GM23338 (cell line): Measurements from ENCODE around the gene PGLYRP4. TPM values are rescaled to one million over a fixed set of nuclear protein-coding genes. Genes with fewer than 3 reads are reported as not detected.

Experiments used
- ATAC-seq: fragments of 200-7000 bp; cut with Tn5 transposase; 3 replicates; pipeline ENCODE4 v1.9.1; 2020
- DNase-seq: peaks from one replicate; pipeline ENCODE4 v3.0.0-alpha.2; 2015; ENCODE audit warnings: low spot score
- H2AFZ ChIP-seq: fragments of 200-600 bp; sonication (generic); 2 replicates; pipeline ENCODE4 v1.8.0; 2016; ENCODE audit warnings: antibody characterized with exemption, mild to moderate bottlenecking, moderate library complexity
- H3F3A ChIP-seq: fragments of 200-600 bp; sonication (generic); replicated peaks from 2 replicates; pipeline ENCODE4 v1.8.0; 2017; ENCODE audit warnings: antibody characterized with exemption, mixed run types, low read depth
- H3K27ac ChIP-seq: fragments of 200-600 bp; sonication (generic); 2 replicates; pipeline ENCODE4 v1.6.1; 2016; ENCODE audit warnings: low read depth
- H3K27me3 ChIP-seq: fragments of 200-600 bp; sonication (generic); 2 replicates; pipeline ENCODE4 v1.8.0; 2016; ENCODE audit warnings: mild to moderate bottlenecking, mixed run types, moderate library complexity; ENCODE audit not compliant: insufficient read depth
- H3K36me3 ChIP-seq: fragments of 200-600 bp; sonication (generic); 2 replicates; pipeline ENCODE4 v1.8.0; 2016; ENCODE audit warnings: mild to moderate bottlenecking; ENCODE audit not compliant: insufficient read depth
- H3K4me1 ChIP-seq: fragments of 200-600 bp; sonication (generic); 2 replicates; pipeline ENCODE4 v1.8.0; 2016; ENCODE audit warnings: mild to moderate bottlenecking, moderate library complexity; ENCODE audit not compliant: insufficient read depth
- H3K4me2 ChIP-seq: fragments of 200-600 bp; sonication (generic); 2 replicates; pipeline ENCODE4 v1.7.1; 2017; ENCODE audit warnings: mixed run types
- H3K4me3 ChIP-seq: fragments of 200-600 bp; sonication (generic); 2 replicates; pipeline ENCODE4 v1.6.1; 2016; ENCODE audit warnings: mixed run types
- H3K79me2 ChIP-seq: fragments of 200-600 bp; sonication (generic); replicated peaks from 2 replicates; pipeline ENCODE4 v1.8.0; 2017; ENCODE audit warnings: mild to moderate bottlenecking; ENCODE audit not compliant: insufficient read depth
- H3K9me2 ChIP-seq: fragments of 200-600 bp; sonication (generic); 2 replicates; pipeline ENCODE4 v1.8.0; 2017; ENCODE audit not compliant: insufficient read depth
- H4K20me1 ChIP-seq: fragments of 200-600 bp; sonication (generic); replicated peaks from 2 replicates; pipeline ENCODE4 v1.8.0; 2017; ENCODE audit warnings: mild to moderate bottlenecking; ENCODE audit not compliant: insufficient read depth
- H3K27ac Mint-ChIP-seq: 2 replicates; pipeline ENCODE4 v1.8.0; 2020; ENCODE audit warnings: inconsistent platforms, mild to moderate bottlenecking, moderate library complexity, mixed read lengths
- H3K27me3 Mint-ChIP-seq: 3 replicates; pipeline ENCODE4 v1.8.0; 2022; ENCODE audit warnings: low read depth, mild to moderate bottlenecking, moderate library complexity, mixed read lengths, inconsistent platforms; ENCODE audit not compliant: insufficient read depth, poor library complexity
- H3K36me3 Mint-ChIP-seq: 3 replicates; pipeline ENCODE4 v1.8.0; 2021; ENCODE audit warnings: low read depth, mild to moderate bottlenecking, inconsistent platforms, moderate library complexity, mixed read lengths
- H3K4me1 Mint-ChIP-seq: 3 replicates; pipeline ENCODE4 v1.8.0; 2020; ENCODE audit warnings: mild to moderate bottlenecking, inconsistent platforms, mixed read lengths
- H3K4me3 Mint-ChIP-seq: 3 replicates; pipeline ENCODE4 v1.8.0; 2021; ENCODE audit warnings: moderate library complexity, mild to moderate bottlenecking, inconsistent platforms, mixed read lengths
- H3K9me3 Mint-ChIP-seq: 3 replicates; pipeline ENCODE4 v1.8.0; 2020; ENCODE audit warnings: moderate library complexity, mild to moderate bottlenecking, inconsistent platforms, mixed read lengths
- CREB1 ChIP-seq: fragments of 250-450 bp; sonication (Bioruptor Pico); IDR thresholded peaks from 2 replicates; pipeline ENCODE4 v1.5.0; 2020; ENCODE audit warnings: low read depth, mild to moderate bottlenecking, moderate library complexity
- JUNB ChIP-seq: IDR thresholded peaks from one replicate; pipeline ENCODE4 v1.6.1; 2016; ENCODE audit warnings: antibody characterized with exemption; ENCODE audit not compliant: unreplicated experiment
- NANOG ChIP-seq: IDR thresholded peaks from 2 replicates; pipeline ENCODE4 v1.6.1; 2016; ENCODE audit warnings: antibody characterized with exemption, borderline replicate concordance
- POLR2AphosphoS5 ChIP-seq: IDR thresholded peaks from 2 replicates; pipeline ENCODE4 v1.6.1; 2016; ENCODE audit warnings: antibody characterized with exemption, low read depth
- REST ChIP-seq: IDR thresholded peaks from one replicate; pipeline ENCODE4 v1.6.1; 2018; ENCODE audit warnings: antibody characterized with exemption; ENCODE audit not compliant: unreplicated experiment
- STAT1 ChIP-seq: IDR thresholded peaks from one replicate; pipeline ENCODE4 v1.6.1; 2016; ENCODE audit warnings: antibody characterized with exemption; ENCODE audit not compliant: unreplicated experiment
- ZNF114 ChIP-seq: fragments of 250-450 bp; sonication (Bioruptor Pico); IDR thresholded peaks from 2 replicates; pipeline ENCODE4 v1.5.0; 2020; ENCODE audit warnings: mild to moderate bottlenecking, moderate library complexity
- ZNF331 ChIP-seq: fragments of 250-450 bp; sonication (Bioruptor Pico); IDR thresholded peaks from 2 replicates; pipeline ENCODE4 v1.5.0; 2020; ENCODE audit warnings: low read depth, mild to moderate bottlenecking, moderate library complexity
- polyA plus RNA-seq: library from polyadenylated mRNA; unstranded; fragments of >200 nt; fragmentation: Nextera tagmentation; extraction: Ambion mirVana; gene quantifications from 2 replicates; pipeline ENCODE4 v1.2.1, GENCODE V29; 2016
- total RNA-seq: library from RNA; depleted of rRNA; stranded (reverse); fragments of >200 nt; shearing (Covaris generic); gene quantifications from 2 replicates; pipeline ENCODE4 v1.2.3, GENCODE V29; 2014
- TF ChIP-seq, protein P1 (sequence below), 2 experiments: fragments of 200-600 bp in 1 of 2; sonication (generic) in 1 of 2; conservative IDR thresholded peaks; 2 replicates each; pipeline versions ENCODE4 v1.5.1 to v1.6.1; 2016 to 2017; ENCODE audit warnings: antibody characterized with exemption in 2 of 2, low read depth in 2 of 2, mild to moderate bottlenecking in 2 of 2, moderate library complexity in 1 of 2
- TF ChIP-seq, protein P2 (sequence below): IDR thresholded peaks from 2 replicates; pipeline ENCODE4 v1.6.1; 2016; ENCODE audit warnings: antibody characterized with exemption
- TF ChIP-seq, protein P3 (sequence below): fragments of 250-450 bp; sonication (Bioruptor Pico); IDR thresholded peaks from 2 replicates; pipeline ENCODE4 v1.5.0; 2020; ENCODE audit warnings: mild to moderate bottlenecking, moderate library complexity

Gene PGLYRP4
- total and polyA plus RNA-seq, 2 experiments from 2014 or later, result not detected

GRCh38 chr1:153371231-153371630, 22.6 kb upstream of the PGLYRP4 start:
- H4K20me1 ChIP-seq, result no peaks in the 10 kb centered on the region

More at GRCh38 chr1:153371231-153371630, 22.6 kb upstream of the PGLYRP4 start:
- H3K4me1 Mint-ChIP-seq, result no peaks in the 10 kb centered on the region
- DNase-seq (no peak), ATAC-seq (no peak)
- Histone ChIP-seq H3K36me3 (no peaks in the 10 kb centered on the region), H3F3A (no peaks in the 10 kb centered on the region), H3K27ac (no peak overlapping the region), H3K4me1 (no peaks in the 10 kb centered on the region), H3K79me2 (no peaks in the 10 kb centered on the region), H2AFZ (no peak overlapping the region), H3K4me3 (no peak overlapping the region), H3K4me2 (no peak overlapping the region), H3K9me2 (peaks cover 10% of the 10 kb centered on the region; the same call in 1 of the 2 replicates), H3K27me3 (no peaks in the 10 kb centered on the region)
- H3K4me3 Mint-ChIP-seq, result no peak overlapping the region
- H3K27ac Mint-ChIP-seq, result no peak overlapping the region
- H3K36me3 Mint-ChIP-seq, result no peaks in the 10 kb centered on the region
- TF ChIP-seq REST (no peak), STAT1 (no peak), CREB1 (no peak), JUNB (no peak), ZNF331 (CRISPR knock-in tag) (no peak), ZNF114 (no peak), POLR2AphosphoS5 (no peak), NANOG (no peak)
- TF ChIP-seq, protein P1, sequence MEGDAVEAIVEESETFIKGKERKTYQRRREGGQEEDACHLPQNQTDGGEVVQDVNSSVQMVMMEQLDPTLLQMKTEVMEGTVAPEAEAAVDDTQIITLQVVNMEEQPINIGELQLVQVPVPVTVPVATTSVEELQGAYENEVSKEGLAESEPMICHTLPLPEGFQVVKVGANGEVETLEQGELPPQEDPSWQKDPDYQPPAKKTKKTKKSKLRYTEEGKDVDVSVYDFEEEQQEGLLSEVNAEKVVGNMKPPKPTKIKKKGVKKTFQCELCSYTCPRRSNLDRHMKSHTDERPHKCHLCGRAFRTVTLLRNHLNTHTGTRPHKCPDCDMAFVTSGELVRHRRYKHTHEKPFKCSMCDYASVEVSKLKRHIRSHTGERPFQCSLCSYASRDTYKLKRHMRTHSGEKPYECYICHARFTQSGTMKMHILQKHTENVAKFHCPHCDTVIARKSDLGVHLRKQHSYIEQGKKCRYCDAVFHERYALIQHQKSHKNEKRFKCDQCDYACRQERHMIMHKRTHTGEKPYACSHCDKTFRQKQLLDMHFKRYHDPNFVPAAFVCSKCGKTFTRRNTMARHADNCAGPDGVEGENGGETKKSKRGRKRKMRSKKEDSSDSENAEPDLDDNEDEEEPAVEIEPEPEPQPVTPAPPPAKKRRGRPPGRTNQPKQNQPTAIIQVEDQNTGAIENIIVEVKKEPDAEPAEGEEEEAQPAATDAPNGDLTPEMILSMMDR (conservative IDR thresholded peaks at IDR 0.05; ENCODE audit: low read depth in 2 of 2), result no peak
- TF ChIP-seq, protein P2, sequence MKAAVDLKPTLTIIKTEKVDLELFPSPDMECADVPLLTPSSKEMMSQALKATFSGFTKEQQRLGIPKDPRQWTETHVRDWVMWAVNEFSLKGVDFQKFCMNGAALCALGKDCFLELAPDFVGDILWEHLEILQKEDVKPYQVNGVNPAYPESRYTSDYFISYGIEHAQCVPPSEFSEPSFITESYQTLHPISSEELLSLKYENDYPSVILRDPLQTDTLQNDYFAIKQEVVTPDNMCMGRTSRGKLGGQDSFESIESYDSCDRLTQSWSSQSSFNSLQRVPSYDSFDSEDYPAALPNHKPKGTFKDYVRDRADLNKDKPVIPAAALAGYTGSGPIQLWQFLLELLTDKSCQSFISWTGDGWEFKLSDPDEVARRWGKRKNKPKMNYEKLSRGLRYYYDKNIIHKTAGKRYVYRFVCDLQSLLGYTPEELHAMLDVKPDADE, result no peak
- TF ChIP-seq, protein P3, sequence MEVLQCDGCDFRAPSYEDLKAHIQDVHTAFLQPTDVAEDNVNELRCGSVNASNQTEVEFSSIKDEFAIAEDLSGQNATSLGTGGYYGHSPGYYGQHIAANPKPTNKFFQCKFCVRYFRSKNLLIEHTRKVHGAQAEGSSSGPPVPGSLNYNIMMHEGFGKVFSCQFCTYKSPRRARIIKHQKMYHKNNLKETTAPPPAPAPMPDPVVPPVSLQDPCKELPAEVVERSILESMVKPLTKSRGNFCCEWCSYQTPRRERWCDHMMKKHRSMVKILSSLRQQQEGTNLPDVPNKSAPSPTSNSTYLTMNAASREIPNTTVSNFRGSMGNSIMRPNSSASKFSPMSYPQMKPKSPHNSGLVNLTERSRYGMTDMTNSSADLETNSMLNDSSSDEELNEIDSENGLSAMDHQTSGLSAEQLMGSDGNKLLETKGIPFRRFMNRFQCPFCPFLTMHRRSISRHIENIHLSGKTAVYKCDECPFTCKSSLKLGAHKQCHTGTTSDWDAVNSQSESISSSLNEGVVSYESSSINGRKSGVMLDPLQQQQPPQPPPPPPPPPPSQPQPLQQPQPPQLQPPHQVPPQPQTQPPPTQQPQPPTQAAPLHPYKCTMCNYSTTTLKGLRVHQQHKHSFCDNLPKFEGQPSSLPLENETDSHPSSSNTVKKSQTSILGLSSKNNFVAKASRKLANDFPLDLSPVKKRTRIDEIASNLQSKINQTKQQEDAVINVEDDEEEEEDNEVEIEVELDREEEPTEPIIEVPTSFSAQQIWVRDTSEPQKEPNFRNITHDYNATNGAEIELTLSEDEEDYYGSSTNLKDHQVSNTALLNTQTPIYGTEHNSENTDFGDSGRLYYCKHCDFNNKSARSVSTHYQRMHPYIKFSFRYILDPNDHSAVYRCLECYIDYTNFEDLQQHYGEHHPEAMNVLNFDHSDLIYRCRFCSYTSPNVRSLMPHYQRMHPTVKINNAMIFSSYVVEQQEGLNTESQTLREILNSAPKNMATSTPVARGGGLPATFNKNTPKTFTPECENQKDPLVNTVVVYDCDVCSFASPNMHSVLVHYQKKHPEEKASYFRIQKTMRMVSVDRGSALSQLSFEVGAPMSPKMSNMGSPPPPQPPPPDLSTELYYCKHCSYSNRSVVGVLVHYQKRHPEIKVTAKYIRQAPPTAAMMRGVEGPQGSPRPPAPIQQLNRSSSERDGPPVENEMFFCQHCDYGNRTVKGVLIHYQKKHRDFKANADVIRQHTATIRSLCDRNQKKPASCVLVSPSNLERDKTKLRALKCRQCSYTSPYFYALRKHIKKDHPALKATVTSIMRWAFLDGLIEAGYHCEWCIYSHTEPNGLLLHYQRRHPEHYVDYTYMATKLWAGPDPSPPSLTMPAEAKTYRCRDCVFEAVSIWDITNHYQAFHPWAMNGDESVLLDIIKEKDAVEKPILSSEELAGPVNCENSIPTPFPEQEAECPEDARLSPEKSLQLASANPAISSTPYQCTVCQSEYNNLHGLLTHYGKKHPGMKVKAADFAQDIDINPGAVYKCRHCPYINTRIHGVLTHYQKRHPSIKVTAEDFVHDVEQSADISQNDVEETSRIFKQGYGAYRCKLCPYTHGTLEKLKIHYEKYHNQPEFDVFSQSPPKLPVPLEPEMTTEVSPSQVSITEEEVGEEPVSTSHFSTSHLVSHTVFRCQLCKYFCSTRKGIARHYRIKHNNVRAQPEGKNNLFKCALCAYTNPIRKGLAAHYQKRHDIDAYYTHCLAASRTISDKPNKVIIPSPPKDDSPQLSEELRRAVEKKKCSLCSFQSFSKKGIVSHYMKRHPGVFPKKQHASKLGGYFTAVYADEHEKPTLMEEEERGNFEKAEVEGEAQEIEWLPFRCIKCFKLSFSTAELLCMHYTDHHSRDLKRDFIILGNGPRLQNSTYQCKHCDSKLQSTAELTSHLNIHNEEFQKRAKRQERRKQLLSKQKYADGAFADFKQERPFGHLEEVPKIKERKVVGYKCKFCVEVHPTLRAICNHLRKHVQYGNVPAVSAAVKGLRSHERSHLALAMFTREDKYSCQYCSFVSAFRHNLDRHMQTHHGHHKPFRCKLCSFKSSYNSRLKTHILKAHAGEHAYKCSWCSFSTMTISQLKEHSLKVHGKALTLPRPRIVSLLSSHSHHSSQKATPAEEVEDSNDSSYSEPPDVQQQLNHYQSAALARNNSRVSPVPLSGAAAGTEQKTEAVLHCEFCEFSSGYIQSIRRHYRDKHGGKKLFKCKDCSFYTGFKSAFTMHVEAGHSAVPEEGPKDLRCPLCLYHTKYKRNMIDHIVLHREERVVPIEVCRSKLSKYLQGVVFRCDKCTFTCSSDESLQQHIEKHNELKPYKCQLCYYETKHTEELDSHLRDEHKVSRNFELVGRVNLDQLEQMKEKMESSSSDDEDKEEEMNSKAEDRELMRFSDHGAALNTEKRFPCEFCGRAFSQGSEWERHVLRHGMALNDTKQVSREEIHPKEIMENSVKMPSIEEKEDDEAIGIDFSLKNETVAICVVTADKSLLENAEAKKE, result no peak
- no peaks in the 10 kb centered on the region for H3K9me3 Mint-ChIP-seq
- H3K27me3 Mint-ChIP-seq, result peaks cover 5% of the 10 kb centered on the region
